WTC11 (cell line): ENCODE data around the gene NGRN. TPM values are rescaled to one million over a fixed set of nuclear protein-coding genes. Genes with fewer than 3 reads are reported as not detected.

Experiments
- ATAC-seq: fragments of 200-7000 bp; cut with Tn5 transposase; 2 replicates; pipeline ENCODE4 v1.10.0; 2021; ENCODE audit warnings: mild to moderate bottlenecking, moderate library complexity
- CTCF ChIA-PET: fragments of 300-600 bp; sonication (Branson Sonifier 250); formaldehyde crosslinking; loops from one replicate; lab custom pipeline; 2021; ENCODE audit warnings: antibody characterized with exemption; lab: Charles Lee
- POLR2A ChIA-PET: fragments of 350-600 bp; sonication (Branson Sonifier 250); formaldehyde crosslinking; loops from one replicate; lab custom pipeline; 2021; ENCODE audit warnings: antibody characterized with exemption; lab: Charles Lee
- DNase-seq: peaks from one replicate; pipeline ENCODE4 v3.0.0; 2021; ENCODE audit warnings: low spot score
- H3K27ac Mint-ChIP-seq: 2 replicates; pipeline ENCODE4 v1.8.0; 2021; ENCODE audit warnings: mixed read lengths
- H3K27me3 Mint-ChIP-seq: 2 replicates; pipeline ENCODE4 v1.8.0; 2021; ENCODE audit warnings: low read depth, mild to moderate bottlenecking, moderate library complexity, mixed read lengths
- H3K36me3 Mint-ChIP-seq: 2 replicates; pipeline ENCODE4 v1.8.0; 2021; ENCODE audit warnings: mixed read lengths
- H3K4me1 Mint-ChIP-seq: 2 replicates; pipeline ENCODE4 v1.8.0; 2022; ENCODE audit warnings: mixed read lengths
- H3K4me3 Mint-ChIP-seq: 2 replicates; pipeline ENCODE4 v1.8.0; 2021; ENCODE audit warnings: mild to moderate bottlenecking, moderate library complexity, mixed read lengths
- H3K9me3 Mint-ChIP-seq: 2 replicates; pipeline ENCODE4 v1.8.0; 2021; ENCODE audit warnings: mixed read lengths
- CREB1 ChIP-seq: sonication (generic); formaldehyde crosslinking; IDR thresholded peaks from 2 replicates; pipeline ENCODE4 v1.8.0; 2023; ENCODE audit warnings: mild to moderate bottlenecking, missing genetic modification reagents
- FOXP1 ChIP-seq: sonication (generic); formaldehyde crosslinking; IDR thresholded peaks from 2 replicates; pipeline ENCODE4 v1.8.0; 2022; ENCODE audit warnings: missing genetic modification reagents, mild to moderate bottlenecking, moderate library complexity, borderline replicate concordance
- HMGA2 ChIP-seq: fragments of 250-450 bp; sonication (Bioruptor Pico); IDR thresholded peaks from 2 replicates; pipeline ENCODE4 v1.4.0; 2021; ENCODE audit warnings: mild to moderate bottlenecking, moderate library complexity
- JUN ChIP-seq: sonication (generic); formaldehyde crosslinking; IDR thresholded peaks from 2 replicates; pipeline ENCODE4 v1.8.0; 2023; ENCODE audit warnings: mild to moderate bottlenecking, missing genetic modification reagents
- MYBL2 ChIP-seq: sonication (generic); formaldehyde crosslinking; IDR thresholded peaks from 2 replicates; pipeline ENCODE4 v1.8.1; 2023; ENCODE audit warnings: mild to moderate bottlenecking, moderate library complexity, missing genetic modification reagents
- NR1H2 ChIP-seq: sonication (generic); formaldehyde crosslinking; IDR thresholded peaks from 2 replicates; pipeline ENCODE4 v1.9.0; 2021; ENCODE audit warnings: mild to moderate bottlenecking, moderate library complexity, missing genetic modification reagents
- SMAD3 ChIP-seq: sonication (generic); formaldehyde crosslinking; IDR thresholded peaks from 2 replicates; pipeline ENCODE4 v1.8.0; 2022; ENCODE audit warnings: missing genetic modification reagents, mild to moderate bottlenecking, borderline replicate concordance
- ZNF121 ChIP-seq: sonication (generic); formaldehyde crosslinking; IDR thresholded peaks from 2 replicates; pipeline ENCODE4 v1.8.0; 2023; ENCODE audit warnings: missing genetic modification reagents
- ZNF138 ChIP-seq: sonication (generic); formaldehyde crosslinking; conservative IDR thresholded peaks from 2 replicates; pipeline ENCODE4 v1.8.1; 2022; ENCODE audit warnings: mild to moderate bottlenecking, moderate library complexity, missing genetic modification reagents
- ZNF219 ChIP-seq: sonication (generic); formaldehyde crosslinking; IDR thresholded peaks from 2 replicates; pipeline ENCODE4 v1.8.0; 2023; ENCODE audit warnings: missing genetic modification reagents, mild to moderate bottlenecking, borderline replicate concordance
- ZNF263 ChIP-seq: sonication (generic); formaldehyde crosslinking; IDR thresholded peaks from 2 replicates; pipeline ENCODE4 v1.8.1; 2022; ENCODE audit warnings: low read depth, mild to moderate bottlenecking, moderate library complexity, missing genetic modification reagents
- ZNF317 ChIP-seq: sonication (generic); formaldehyde crosslinking; IDR thresholded peaks from 2 replicates; pipeline ENCODE4 v1.8.1; 2023; ENCODE audit warnings: low read depth, mild to moderate bottlenecking, moderate library complexity, missing genetic modification reagents, borderline replicate concordance
- total RNA-seq: library from RNA; stranded (reverse); gene quantifications from 3 replicates; pipeline ENCODE4 v1.2.3, GENCODE V29; 2021
- TF ChIP-seq, protein P1 (sequence below): sonication (generic); formaldehyde crosslinking; IDR thresholded peaks from 2 replicates; pipeline ENCODE4 v1.8.0; 2022; ENCODE audit warnings: mild to moderate bottlenecking, missing genetic modification reagents
- TF ChIP-seq, protein P2 (sequence below): sonication (generic); formaldehyde crosslinking; IDR thresholded peaks from 2 replicates; pipeline ENCODE4 v1.8.0; 2023; ENCODE audit warnings: mild to moderate bottlenecking, missing genetic modification reagents
- TF ChIP-seq, protein P3 (sequence below): sonication (generic); formaldehyde crosslinking; IDR thresholded peaks from 2 replicates; pipeline ENCODE4 v1.8.0; 2022; ENCODE audit warnings: missing genetic modification reagents
- TF ChIP-seq, protein P4 (sequence below): sonication (generic); formaldehyde crosslinking; IDR thresholded peaks from 2 replicates; pipeline ENCODE4 v1.8.1; 2023; ENCODE audit warnings: mild to moderate bottlenecking, missing genetic modification reagents, borderline replicate concordance
- TF ChIP-seq, protein P5 (sequence below): fragments of 250-450 bp; sonication (Bioruptor Pico); conservative IDR thresholded peaks from 2 replicates; pipeline ENCODE4 v1.9.0; 2021; ENCODE audit warnings: mild to moderate bottlenecking

Gene NGRN
- total RNA-seq, 1 experiment from 2014 or later = 77.8 TPM

DNA sequence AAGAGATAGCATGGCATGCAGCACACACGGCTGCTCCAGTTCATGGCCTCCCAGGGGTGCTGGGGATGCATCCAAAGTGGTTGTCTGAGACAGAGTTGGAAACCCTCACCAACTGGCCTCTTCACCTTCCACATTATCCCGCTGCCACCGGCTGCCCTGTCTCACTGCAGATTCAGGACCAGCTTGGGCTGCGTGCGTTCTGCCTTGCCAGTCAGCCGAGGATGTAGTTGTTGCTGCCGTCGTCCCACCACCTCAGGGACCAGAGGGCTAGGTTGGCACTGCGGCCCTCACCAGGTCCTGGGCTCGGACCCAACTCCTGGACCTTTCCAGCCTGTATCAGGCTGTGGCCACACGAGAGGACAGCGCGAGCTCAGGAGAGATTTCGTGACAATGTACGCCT lies 36.5 kb upstream of the NGRN start:
- H3K27ac Mint-ChIP-seq = no peak overlapping the region
- no peak for TF ChIP-seq HMGA2 (CRISPR knock-in tag)
- no peak for TF ChIP-seq ZNF263 (CRISPR knock-in tag)
- TF ChIP-seq ZNF219 (CRISPR knock-in tag) = no peak
- TF ChIP-seq, protein P1, sequence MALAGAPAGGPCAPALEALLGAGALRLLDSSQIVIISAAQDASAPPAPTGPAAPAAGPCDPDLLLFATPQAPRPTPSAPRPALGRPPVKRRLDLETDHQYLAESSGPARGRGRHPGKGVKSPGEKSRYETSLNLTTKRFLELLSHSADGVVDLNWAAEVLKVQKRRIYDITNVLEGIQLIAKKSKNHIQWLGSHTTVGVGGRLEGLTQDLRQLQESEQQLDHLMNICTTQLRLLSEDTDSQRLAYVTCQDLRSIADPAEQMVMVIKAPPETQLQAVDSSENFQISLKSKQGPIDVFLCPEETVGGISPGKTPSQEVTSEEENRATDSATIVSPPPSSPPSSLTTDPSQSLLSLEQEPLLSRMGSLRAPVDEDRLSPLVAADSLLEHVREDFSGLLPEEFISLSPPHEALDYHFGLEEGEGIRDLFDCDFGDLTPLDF (CRISPR knock-in tag) = no peak
- no peak for TF ChIP-seq CREB1
- no peak for TF ChIP-seq MYBL2 (CRISPR knock-in tag)
- TF ChIP-seq, protein P2, sequence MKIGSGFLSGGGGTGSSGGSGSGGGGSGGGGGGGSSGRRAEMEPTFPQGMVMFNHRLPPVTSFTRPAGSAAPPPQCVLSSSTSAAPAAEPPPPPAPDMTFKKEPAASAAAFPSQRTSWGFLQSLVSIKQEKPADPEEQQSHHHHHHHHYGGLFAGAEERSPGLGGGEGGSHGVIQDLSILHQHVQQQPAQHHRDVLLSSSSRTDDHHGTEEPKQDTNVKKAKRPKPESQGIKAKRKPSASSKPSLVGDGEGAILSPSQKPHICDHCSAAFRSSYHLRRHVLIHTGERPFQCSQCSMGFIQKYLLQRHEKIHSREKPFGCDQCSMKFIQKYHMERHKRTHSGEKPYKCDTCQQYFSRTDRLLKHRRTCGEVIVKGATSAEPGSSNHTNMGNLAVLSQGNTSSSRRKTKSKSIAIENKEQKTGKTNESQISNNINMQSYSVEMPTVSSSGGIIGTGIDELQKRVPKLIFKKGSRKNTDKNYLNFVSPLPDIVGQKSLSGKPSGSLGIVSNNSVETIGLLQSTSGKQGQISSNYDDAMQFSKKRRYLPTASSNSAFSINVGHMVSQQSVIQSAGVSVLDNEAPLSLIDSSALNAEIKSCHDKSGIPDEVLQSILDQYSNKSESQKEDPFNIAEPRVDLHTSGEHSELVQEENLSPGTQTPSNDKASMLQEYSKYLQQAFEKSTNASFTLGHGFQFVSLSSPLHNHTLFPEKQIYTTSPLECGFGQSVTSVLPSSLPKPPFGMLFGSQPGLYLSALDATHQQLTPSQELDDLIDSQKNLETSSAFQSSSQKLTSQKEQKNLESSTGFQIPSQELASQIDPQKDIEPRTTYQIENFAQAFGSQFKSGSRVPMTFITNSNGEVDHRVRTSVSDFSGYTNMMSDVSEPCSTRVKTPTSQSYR (CRISPR knock-in tag) = no peak
- no peak for TF ChIP-seq ZNF317
- no peak for TF ChIP-seq SMAD3 (CRISPR knock-in tag)
- TF ChIP-seq NR1H2 (CRISPR knock-in tag) = no peak
- TF ChIP-seq JUN (CRISPR knock-in tag) = no peak
- TF ChIP-seq ZNF121 (CRISPR knock-in tag) = no peak
- TF ChIP-seq, protein P3, sequence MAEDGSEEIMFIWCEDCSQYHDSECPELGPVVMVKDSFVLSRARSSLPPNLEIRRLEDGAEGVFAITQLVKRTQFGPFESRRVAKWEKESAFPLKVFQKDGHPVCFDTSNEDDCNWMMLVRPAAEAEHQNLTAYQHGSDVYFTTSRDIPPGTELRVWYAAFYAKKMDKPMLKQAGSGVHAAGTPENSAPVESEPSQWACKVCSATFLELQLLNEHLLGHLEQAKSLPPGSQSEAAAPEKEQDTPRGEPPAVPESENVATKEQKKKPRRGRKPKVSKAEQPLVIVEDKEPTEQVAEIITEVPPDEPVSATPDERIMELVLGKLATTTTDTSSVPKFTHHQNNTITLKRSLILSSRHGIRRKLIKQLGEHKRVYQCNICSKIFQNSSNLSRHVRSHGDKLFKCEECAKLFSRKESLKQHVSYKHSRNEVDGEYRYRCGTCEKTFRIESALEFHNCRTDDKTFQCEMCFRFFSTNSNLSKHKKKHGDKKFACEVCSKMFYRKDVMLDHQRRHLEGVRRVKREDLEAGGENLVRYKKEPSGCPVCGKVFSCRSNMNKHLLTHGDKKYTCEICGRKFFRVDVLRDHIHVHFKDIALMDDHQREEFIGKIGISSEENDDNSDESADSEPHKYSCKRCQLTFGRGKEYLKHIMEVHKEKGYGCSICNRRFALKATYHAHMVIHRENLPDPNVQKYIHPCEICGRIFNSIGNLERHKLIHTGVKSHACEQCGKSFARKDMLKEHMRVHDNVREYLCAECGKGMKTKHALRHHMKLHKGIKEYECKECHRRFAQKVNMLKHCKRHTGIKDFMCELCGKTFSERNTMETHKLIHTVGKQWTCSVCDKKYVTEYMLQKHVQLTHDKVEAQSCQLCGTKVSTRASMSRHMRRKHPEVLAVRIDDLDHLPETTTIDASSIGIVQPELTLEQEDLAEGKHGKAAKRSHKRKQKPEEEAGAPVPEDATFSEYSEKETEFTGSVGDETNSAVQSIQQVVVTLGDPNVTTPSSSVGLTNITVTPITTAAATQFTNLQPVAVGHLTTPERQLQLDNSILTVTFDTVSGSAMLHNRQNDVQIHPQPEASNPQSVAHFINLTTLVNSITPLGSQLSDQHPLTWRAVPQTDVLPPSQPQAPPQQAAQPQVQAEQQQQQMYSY (CRISPR knock-in tag) = no peak
- TF ChIP-seq, protein P4, sequence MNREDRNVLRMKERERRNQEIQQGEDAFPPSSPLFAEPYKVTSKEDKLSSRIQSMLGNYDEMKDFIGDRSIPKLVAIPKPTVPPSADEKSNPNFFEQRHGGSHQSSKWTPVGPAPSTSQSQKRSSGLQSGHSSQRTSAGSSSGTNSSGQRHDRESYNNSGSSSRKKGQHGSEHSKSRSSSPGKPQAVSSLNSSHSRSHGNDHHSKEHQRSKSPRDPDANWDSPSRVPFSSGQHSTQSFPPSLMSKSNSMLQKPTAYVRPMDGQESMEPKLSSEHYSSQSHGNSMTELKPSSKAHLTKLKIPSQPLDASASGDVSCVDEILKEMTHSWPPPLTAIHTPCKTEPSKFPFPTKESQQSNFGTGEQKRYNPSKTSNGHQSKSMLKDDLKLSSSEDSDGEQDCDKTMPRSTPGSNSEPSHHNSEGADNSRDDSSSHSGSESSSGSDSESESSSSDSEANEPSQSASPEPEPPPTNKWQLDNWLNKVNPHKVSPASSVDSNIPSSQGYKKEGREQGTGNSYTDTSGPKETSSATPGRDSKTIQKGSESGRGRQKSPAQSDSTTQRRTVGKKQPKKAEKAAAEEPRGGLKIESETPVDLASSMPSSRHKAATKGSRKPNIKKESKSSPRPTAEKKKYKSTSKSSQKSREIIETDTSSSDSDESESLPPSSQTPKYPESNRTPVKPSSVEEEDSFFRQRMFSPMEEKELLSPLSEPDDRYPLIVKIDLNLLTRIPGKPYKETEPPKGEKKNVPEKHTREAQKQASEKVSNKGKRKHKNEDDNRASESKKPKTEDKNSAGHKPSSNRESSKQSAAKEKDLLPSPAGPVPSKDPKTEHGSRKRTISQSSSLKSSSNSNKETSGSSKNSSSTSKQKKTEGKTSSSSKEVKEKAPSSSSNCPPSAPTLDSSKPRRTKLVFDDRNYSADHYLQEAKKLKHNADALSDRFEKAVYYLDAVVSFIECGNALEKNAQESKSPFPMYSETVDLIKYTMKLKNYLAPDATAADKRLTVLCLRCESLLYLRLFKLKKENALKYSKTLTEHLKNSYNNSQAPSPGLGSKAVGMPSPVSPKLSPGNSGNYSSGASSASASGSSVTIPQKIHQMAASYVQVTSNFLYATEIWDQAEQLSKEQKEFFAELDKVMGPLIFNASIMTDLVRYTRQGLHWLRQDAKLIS (CRISPR knock-in tag) = no peak
- TF ChIP-seq, protein P5, sequence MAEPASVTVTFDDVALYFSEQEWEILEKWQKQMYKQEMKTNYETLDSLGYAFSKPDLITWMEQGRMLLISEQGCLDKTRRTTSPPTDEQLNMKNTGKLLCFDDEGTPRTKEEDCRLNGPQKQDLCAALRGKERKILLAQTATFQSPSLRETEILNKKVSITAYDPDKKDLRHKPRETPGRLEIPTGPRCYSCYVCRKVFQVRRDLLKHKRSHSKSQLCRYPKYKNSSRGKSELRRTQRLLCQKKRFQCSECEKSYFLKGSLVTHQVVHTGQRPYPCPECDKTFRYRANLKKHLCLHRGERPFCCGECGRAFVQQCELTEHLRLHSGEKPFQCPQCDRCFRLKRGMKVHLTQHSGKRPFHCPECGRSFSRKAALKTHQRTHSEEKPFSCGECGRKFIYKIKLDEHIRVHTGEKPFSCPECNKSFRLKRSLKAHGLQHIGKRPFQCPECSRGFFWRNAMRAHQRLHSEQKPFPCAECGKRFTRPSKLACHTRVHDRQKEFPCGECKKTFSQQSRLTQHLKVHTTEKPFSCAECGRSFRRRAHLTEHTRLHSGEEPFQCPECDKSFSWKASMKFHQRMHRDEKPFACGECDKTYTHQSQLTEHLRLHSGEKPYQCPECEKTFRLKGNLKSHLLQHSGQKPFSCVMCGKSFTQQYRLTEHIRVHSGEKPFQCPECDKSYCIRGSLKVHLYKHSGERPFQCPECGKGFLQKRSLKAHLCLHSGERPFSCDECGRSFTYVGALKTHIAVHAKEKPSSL (CRISPR knock-in tag) = no peak
- TF ChIP-seq ZNF138 (CRISPR knock-in tag) = no peak
- TF ChIP-seq FOXP1 (CRISPR knock-in tag) = no peak
- H3K27me3 Mint-ChIP-seq = no peaks in the 10 kb centered on the region
- no peak for ATAC-seq
- DNase-seq = no peak
- no peak overlapping the region for H3K4me3 Mint-ChIP-seq
- H3K4me1 Mint-ChIP-seq = peaks cover 7% of the 10 kb centered on the region
- peaks cover 35% of the 10 kb centered on the region for H3K36me3 Mint-ChIP-seq
- ChIA-PET CTCF (interaction anchor here (0.6 kb wide), 1 partner anchor 153 kb away, joined by 5 read pairs; no protein-coding TSS in a partner anchor), POLR2A (no interaction called here)
- no peaks in the 10 kb centered on the region for H3K9me3 Mint-ChIP-seq
